Measurements from ENCODE around the gene IL32. TPM values are rescaled to one million over a fixed set of nuclear protein-coding genes. Genes with fewer than 3 reads are reported as not detected.

The IL32 gene
- total RNA-seq, 1 experiment from 2014 or later, result 4.5 TPM

GRCh38 chr16:3115561-3115960 lies 50.1 kb downstream of the IL32 start:
- peaks cover 19% of the 10 kb centered on the region for H3K4me1 ChIP-seq (ENCODE audit: insufficient read depth, low read length, poor library complexity, severe bottlenecking)
- no peaks in the 10 kb centered on the region for H3K9me3 ChIP-seq (ENCODE audit: low read depth, low read length, poor library complexity, severe bottlenecking)
- H3K4me3 ChIP-seq (ENCODE audit: low read depth, low read length, poor library complexity, severe bottlenecking), result no peak overlapping the region
- CTCF ChIA-PET, result interaction anchor here (3.2 kb wide), 1 partner anchor 14 kb away, joined by 10 read pairs; no protein-coding TSS in a partner anchor
- no peak overlapping the region for H3K27ac ChIP-seq (ENCODE audit: low read depth, low read length, poor library complexity, severe bottlenecking)
- BruUV-seq (replicated peaks), result no TSS peak
- no peaks in the 10 kb centered on the region for H3K27me3 ChIP-seq (replicated peaks; ENCODE audit: insufficient read depth, low read depth, low read length, poor library complexity)
- DNase-seq (ENCODE audit: low spot score), result no peak
- intact Hi-C loops (cut with micrococcal nuclease; ENCODE audit: unreplicated experiment), result no loop called here
- POLR2A ChIA-PET (ENCODE audit: low non-redundant PET), result no interaction called here
- H3K36me3 ChIP-seq (ENCODE audit: insufficient read depth, low read length, poor library complexity, severe bottlenecking), result peaks cover 8% of the 10 kb centered on the region
- TF ChIP-seq EZH2 (IDR thresholded peaks at IDR 0.05; ENCODE audit: borderline replicate concordance, low read depth, low read length, poor library complexity, severe bottlenecking) (no peak), CTCF (conservative IDR thresholded peaks at IDR 0.05; ENCODE audit: low read depth, low read length) (no peak; the same call in 1 of the 2 replicates)

- H3K4me3 ChIP-seq (ENCODE audit: low read depth, low read length, poor library complexity, severe bottlenecking), result no peak overlapping the region
- no peak for DNase-seq (ENCODE audit: low spot score)
- peaks cover 10% of the 10 kb centered on the region for H3K4me1 ChIP-seq (ENCODE audit: insufficient read depth, low read length, poor library complexity, severe bottlenecking)
- H3K36me3 ChIP-seq (ENCODE audit: insufficient read depth, low read length, poor library complexity, severe bottlenecking), result peaks cover 8% of the 10 kb centered on the region
- no peak overlapping the region for H3K27ac ChIP-seq (ENCODE audit: low read depth, low read length, poor library complexity, severe bottlenecking)
- H3K9me3 ChIP-seq (ENCODE audit: low read depth, low read length, poor library complexity, severe bottlenecking), result no peaks in the 10 kb centered on the region
- POLR2A ChIA-PET (ENCODE audit: low non-redundant PET), result no interaction called here
- no TSS peak for BruUV-seq (replicated peaks)
- intact Hi-C loops (cut with micrococcal nuclease; ENCODE audit: unreplicated experiment), result no loop called here
- CTCF ChIA-PET, result interaction anchor here (0.6 kb wide), 1 partner anchor 86 kb away, joined by 3 read pairs; no protein-coding TSS in a partner anchor
- no peaks in the 10 kb centered on the region for H3K27me3 ChIP-seq (replicated peaks; ENCODE audit: insufficient read depth, low read depth, low read length, poor library complexity)
- TF ChIP-seq EZH2 (IDR thresholded peaks at IDR 0.05; ENCODE audit: borderline replicate concordance, low read depth, low read length, poor library complexity, severe bottlenecking) (no peak), CTCF (conservative IDR thresholded peaks at IDR 0.05; ENCODE audit: low read depth, low read length) (no peak)
Observed at GRCh38 chr16:3118204-3118790, 52.9 kb downstream of the IL32 start.

GRCh38 chr16:3118846-3119245 lies 53.4 kb downstream of the IL32 start:
- Histone ChIP-seq H3K36me3 (ENCODE audit: insufficient read depth, low read length, poor library complexity, severe bottlenecking) (peaks cover 8% of the 10 kb centered on the region), H3K27me3 (replicated peaks; ENCODE audit: insufficient read depth, low read depth, low read length, poor library complexity) (no peaks in the 10 kb centered on the region), H3K27ac (ENCODE audit: low read depth, low read length, poor library complexity, severe bottlenecking) (no peak overlapping the region), H3K9me3 (ENCODE audit: low read depth, low read length, poor library complexity, severe bottlenecking) (no peaks in the 10 kb centered on the region), H3K4me1 (ENCODE audit: insufficient read depth, low read length, poor library complexity, severe bottlenecking) (peaks cover 5% of the 10 kb centered on the region), H3K4me3 (ENCODE audit: low read depth, low read length, poor library complexity, severe bottlenecking) (no peak overlapping the region)
- ChIA-PET CTCF (interaction anchor here (0.6 kb wide), 1 partner anchor 87 kb away, joined by 3 read pairs; no protein-coding TSS in a partner anchor), POLR2A (ENCODE audit: low non-redundant PET) (no interaction called here)
- intact Hi-C loops (cut with micrococcal nuclease; ENCODE audit: unreplicated experiment), result no loop called here
- TF ChIP-seq EZH2 (IDR thresholded peaks at IDR 0.05; ENCODE audit: borderline replicate concordance, low read depth, low read length, poor library complexity, severe bottlenecking), result no peak
- no peak for TF ChIP-seq CTCF (conservative IDR thresholded peaks at IDR 0.05; ENCODE audit: low read depth, low read length)
- no TSS peak for BruUV-seq (replicated peaks)
- DNase-seq (ENCODE audit: low spot score), result no peak

Other genes with a start within 250 kb of the IL32 start
- not detected in 2 replicates for gene PRSS21, start 248.4 kb upstream of the IL32 start, total RNA-seq (2021)
- gene ZG16B, start 235.3 kb upstream of the IL32 start, total RNA-seq (2021), result not detected in 2 replicates
- not detected in 2 replicates for gene PRSS22, start 207.5 kb upstream of the IL32 start, total RNA-seq (2021)
- gene FLYWCH2, start 182.4 kb upstream of the IL32 start, total RNA-seq (2021), result 23.9 and 28.5 TPM in 2 replicates
- gene FLYWCH1, start 153.7 kb upstream of the IL32 start, total RNA-seq (2021), result 46.8 and 47.0 TPM in 2 replicates
- gene KREMEN2, start 101.4 kb upstream of the IL32 start, total RNA-seq (2021), result 0.49 and 1.6 TPM in 2 replicates
- gene PAQR4, start 96.3 kb upstream of the IL32 start, total RNA-seq (2021), result 46.5 and 49.7 TPM in 2 replicates
- 120 and 128 TPM in 2 replicates for gene PKMYT1, start 85.2 kb upstream of the IL32 start, total RNA-seq (2021)
- gene CLDN9, start 52.7 kb upstream of the IL32 start, total RNA-seq (2021), result not detected in 2 replicates
- gene CLDN6, start 47.5 kb upstream of the IL32 start, total RNA-seq (2021), result 0.21 and 0.31 TPM in 2 replicates
- gene TNFRSF12A, start 45.3 kb upstream of the IL32 start, total RNA-seq (2021), result 23.7 and 39.5 TPM in 2 replicates
- gene HCFC1R1, start 41.7 kb upstream of the IL32 start, total RNA-seq (2021), result 46.6 and 51.4 TPM in 2 replicates
- 52.5 and 59.3 TPM in 2 replicates for gene THOC6, start 41.6 kb upstream of the IL32 start, total RNA-seq (2021)
- not detected in 2 replicates for gene BICDL2, start 28.7 kb upstream of the IL32 start, total RNA-seq (2021)
- gene MMP25, start 19.1 kb upstream of the IL32 start, total RNA-seq (2021), result 0.80 and 1.3 TPM in 2 replicates
- gene ZSCAN10, start 33.7 kb downstream of the IL32 start, total RNA-seq (2021), result not detected in 2 replicates
- gene ZNF205, start 46.9 kb downstream of the IL32 start, total RNA-seq (2021), result 16.8 and 19.0 TPM in 2 replicates
- gene ZNF213, start 69.4 kb downstream of the IL32 start, total RNA-seq (2021), result 16.0 and 16.1 TPM in 2 replicates
- gene OR1F1, start 122.6 kb downstream of the IL32 start, total RNA-seq (2021), result not detected in 2 replicates
- gene ZNF200, start 169.5 kb downstream of the IL32 start, total RNA-seq (2021), result 10.8 and 13.0 TPM in 2 replicates
- not detected in 2 replicates for gene MEFV, start 191.0 kb downstream of the IL32 start, total RNA-seq (2021)
- 30.0 and 34.8 TPM in 2 replicates for gene ZNF263, start 217.9 kb downstream of the IL32 start, total RNA-seq (2021)
- 5.7 and 7.9 TPM in 2 replicates for gene TIGD7, start 239.8 kb downstream of the IL32 start, total RNA-seq (2021)
- gene ZNF75A, start 239.9 kb downstream of the IL32 start, total RNA-seq (2021), result 40.9 and 44.5 TPM in 2 replicates

Data from A673 (cell line).